WERI-Rb-1 (cell line): ENCODE results near the gene MRAS.

Experiments used
- DNase-seq: peaks from one replicate; pipeline ENCODE4 v3.0.0-alpha.2; 2020
- H3K27ac ChIP-seq: fragments of 250-450 bp; sonication (Bioruptor Pico); 2 replicates; pipeline ENCODE4 v1.5.1; 2020; ENCODE audit warnings: mild to moderate bottlenecking, moderate library complexity
- H3K27me3 ChIP-seq: fragments of 250-450 bp; sonication (Bioruptor Pico); 2 replicates; pipeline ENCODE4 v1.5.1; 2021; ENCODE audit warnings: mild to moderate bottlenecking, low read depth, moderate library complexity; ENCODE audit not compliant: insufficient read depth, severe bottlenecking
- H3K36me3 ChIP-seq: fragments of 250-450 bp; sonication (Bioruptor Pico); 2 replicates; pipeline ENCODE4 v1.5.1; 2020; ENCODE audit warnings: mild to moderate bottlenecking, moderate library complexity
- H3K4me3 ChIP-seq: 2 replicates; pipeline ENCODE4 v1.5.1; 2011; ENCODE audit warnings: low read depth, mild to moderate bottlenecking, control low read depth, low read length
- H3K9me3 ChIP-seq: fragments of 250-450 bp; sonication (Bioruptor Pico); 2 replicates; pipeline ENCODE4 v1.5.1; 2021; ENCODE audit warnings: mild to moderate bottlenecking, moderate library complexity; ENCODE audit not compliant: severe bottlenecking
- CTCF ChIP-seq: IDR thresholded peaks from 2 replicates; pipeline ENCODE4 v1.5.1; 2011; ENCODE audit warnings: low read depth, mild to moderate bottlenecking, control low read depth, inconsistent platforms, low read length

Gene MRAS

GRCh38 chr3:138314751-138315150 is 33.6 kb upstream of the MRAS start:
- H3K27ac ChIP-seq: no peak overlapping the region
- H3K36me3 ChIP-seq: no peaks in the 10 kb centered on the region
- no peaks in the 10 kb centered on the region for H3K9me3 ChIP-seq
- DNase-seq: no peak
- H3K27me3 ChIP-seq: no peaks in the 10 kb centered on the region
- no peak for TF ChIP-seq CTCF
- H3K4me3 ChIP-seq: no peak overlapping the region

GRCh38 chr3:138317687-138318086 is 30.7 kb upstream of the MRAS start:
- no peak for DNase-seq
- no peak overlapping the region for H3K27ac ChIP-seq
- TF ChIP-seq CTCF: no peak
- H3K4me3 ChIP-seq: no peak overlapping the region
- H3K27me3 ChIP-seq: no peaks in the 10 kb centered on the region
- H3K36me3 ChIP-seq: no peaks in the 10 kb centered on the region
- no peaks in the 10 kb centered on the region for H3K9me3 ChIP-seq

GRCh38 chr3:138323971-138324370 is 24.4 kb upstream of the MRAS start:
- no peak for DNase-seq
- H3K36me3 ChIP-seq: no peaks in the 10 kb centered on the region
- no peaks in the 10 kb centered on the region for H3K9me3 ChIP-seq
- H3K4me3 ChIP-seq: no peak overlapping the region
- H3K27ac ChIP-seq: no peak overlapping the region
- no peak for TF ChIP-seq CTCF
- no peaks in the 10 kb centered on the region for H3K27me3 ChIP-seq

- no peaks in the 10 kb centered on the region for H3K27me3 ChIP-seq
- H3K4me3 ChIP-seq: no peak overlapping the region
- H3K9me3 ChIP-seq: no peaks in the 10 kb centered on the region
- no peak for TF ChIP-seq CTCF
- no peaks in the 10 kb centered on the region for H3K36me3 ChIP-seq
- no peak overlapping the region for H3K27ac ChIP-seq
- DNase-seq: no peak
Measured at GRCh38 chr3:138325990-138326389, 22.4 kb upstream of the MRAS start.

- no peak overlapping the region for H3K27ac ChIP-seq
- no peak for DNase-seq
- no peak for TF ChIP-seq CTCF
- no peak overlapping the region for H3K4me3 ChIP-seq
- no peaks in the 10 kb centered on the region for H3K36me3 ChIP-seq
- H3K27me3 ChIP-seq: no peaks in the 10 kb centered on the region
- no peaks in the 10 kb centered on the region for H3K9me3 ChIP-seq
Measured at GRCh38 chr3:138326866-138327595, 21.3 kb upstream of the MRAS start.

GRCh38 chr3:138327831-138328230 is 20.5 kb upstream of the MRAS start:
- Histone ChIP-seq H3K27ac (no peak overlapping the region), H3K9me3 (no peaks in the 10 kb centered on the region), H3K27me3 (no peaks in the 10 kb centered on the region), H3K36me3 (no peaks in the 10 kb centered on the region), H3K4me3 (no peak overlapping the region)
- DNase-seq: no peak
- TF ChIP-seq CTCF: no peak
